ENCODE measurements around the gene SOWAHA.

- TF ChIP-seq CTCF (IDR thresholded peaks at IDR 0.05) (no peak), TCF7L2 (IDR thresholded peaks at IDR 0.05; ENCODE audit: low read depth, low read length) (no peak), POLR2AphosphoS5 (IDR thresholded peaks at IDR 0.05; ENCODE audit: low read depth, low read length) (no peak), SIN3A (IDR thresholded peaks at IDR 0.05; ENCODE audit: borderline replicate concordance, insufficient read depth, low read depth, low read length) (no peak), REST (IDR thresholded peaks at IDR 0.05; ENCODE audit: insufficient read depth in 1 of 2, low read depth in 2 of 2, low read length in 1 of 2) (no peak)
Measured at GRCh38 chr5:132825834-132826391, 12.8 kb downstream of the SOWAHA start.

Data from Panc1 (cell line).